ENCODE data around the gene PPP1R12C.

DNA sequence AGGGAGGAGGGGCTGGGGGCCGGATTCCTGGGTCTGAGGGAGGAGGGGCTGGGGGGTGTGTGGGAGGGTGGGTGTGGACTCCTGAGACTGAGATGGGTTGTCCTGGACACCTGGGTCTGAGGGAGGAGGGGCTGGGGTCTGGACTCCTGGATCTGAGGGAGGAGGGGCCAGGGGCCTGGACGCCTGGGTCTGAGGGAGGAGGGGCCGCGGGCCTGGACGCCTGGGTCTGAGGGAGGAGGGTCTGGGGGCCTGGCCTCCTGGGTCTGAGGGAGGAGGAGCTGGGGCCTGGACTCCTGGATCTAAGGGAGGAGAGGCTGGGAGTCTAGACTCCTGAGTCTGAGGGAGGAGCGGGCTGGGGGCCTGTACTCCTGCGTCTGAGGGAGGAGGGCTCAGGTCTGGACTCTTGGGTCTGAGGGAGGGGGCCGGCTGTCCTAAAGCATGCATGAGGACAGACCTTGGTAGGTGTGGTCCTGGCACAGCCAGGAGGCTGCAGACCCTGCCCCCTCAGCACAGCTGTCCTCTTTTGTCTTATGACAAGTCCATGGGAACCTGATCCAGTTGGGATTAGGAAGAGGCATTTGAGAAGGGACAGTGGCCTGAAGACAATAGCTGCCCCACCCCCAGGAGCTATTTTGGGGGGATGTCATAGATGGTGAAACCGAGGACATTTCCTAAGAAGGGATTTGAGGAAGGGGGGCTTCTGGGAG, 30.3 kb upstream of the PPP1R12C start:
- no peak for TF ChIP-seq TAF1 (IDR thresholded peaks at IDR 0.05; ENCODE audit: borderline replicate concordance, insufficient read depth, low read length)
- TF ChIP-seq, protein P1, sequence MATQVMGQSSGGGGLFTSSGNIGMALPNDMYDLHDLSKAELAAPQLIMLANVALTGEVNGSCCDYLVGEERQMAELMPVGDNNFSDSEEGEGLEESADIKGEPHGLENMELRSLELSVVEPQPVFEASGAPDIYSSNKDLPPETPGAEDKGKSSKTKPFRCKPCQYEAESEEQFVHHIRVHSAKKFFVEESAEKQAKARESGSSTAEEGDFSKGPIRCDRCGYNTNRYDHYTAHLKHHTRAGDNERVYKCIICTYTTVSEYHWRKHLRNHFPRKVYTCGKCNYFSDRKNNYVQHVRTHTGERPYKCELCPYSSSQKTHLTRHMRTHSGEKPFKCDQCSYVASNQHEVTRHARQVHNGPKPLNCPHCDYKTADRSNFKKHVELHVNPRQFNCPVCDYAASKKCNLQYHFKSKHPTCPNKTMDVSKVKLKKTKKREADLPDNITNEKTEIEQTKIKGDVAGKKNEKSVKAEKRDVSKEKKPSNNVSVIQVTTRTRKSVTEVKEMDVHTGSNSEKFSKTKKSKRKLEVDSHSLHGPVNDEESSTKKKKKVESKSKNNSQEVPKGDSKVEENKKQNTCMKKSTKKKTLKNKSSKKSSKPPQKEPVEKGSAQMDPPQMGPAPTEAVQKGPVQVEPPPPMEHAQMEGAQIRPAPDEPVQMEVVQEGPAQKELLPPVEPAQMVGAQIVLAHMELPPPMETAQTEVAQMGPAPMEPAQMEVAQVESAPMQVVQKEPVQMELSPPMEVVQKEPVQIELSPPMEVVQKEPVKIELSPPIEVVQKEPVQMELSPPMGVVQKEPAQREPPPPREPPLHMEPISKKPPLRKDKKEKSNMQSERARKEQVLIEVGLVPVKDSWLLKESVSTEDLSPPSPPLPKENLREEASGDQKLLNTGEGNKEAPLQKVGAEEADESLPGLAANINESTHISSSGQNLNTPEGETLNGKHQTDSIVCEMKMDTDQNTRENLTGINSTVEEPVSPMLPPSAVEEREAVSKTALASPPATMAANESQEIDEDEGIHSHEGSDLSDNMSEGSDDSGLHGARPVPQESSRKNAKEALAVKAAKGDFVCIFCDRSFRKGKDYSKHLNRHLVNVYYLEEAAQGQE (IDR thresholded peaks at IDR 0.05; ENCODE audit: insufficient read depth in 1 of 2, low read depth in 2 of 2, low read length in 2 of 2) = no peak
- TF ChIP-seq POLR2AphosphoS5 (IDR thresholded peaks at IDR 0.05; ENCODE audit: low read depth, low read length) = no peak
- no peak for TF ChIP-seq SIN3A (IDR thresholded peaks at IDR 0.05; ENCODE audit: borderline replicate concordance, insufficient read depth, low read length)
